GM20000 (cell line): Measurements from ENCODE around the gene TSPAN4.

Source experiments
- DNase-seq: peaks from one replicate; pipeline ENCODE4 v3.0.0; 2012; ENCODE audit warnings: low spot score
- CTCF ChIP-seq: IDR thresholded peaks from 2 replicates; pipeline ENCODE4 v1.5.1; 2012; ENCODE audit warnings: mild to moderate bottlenecking, control low read depth; ENCODE audit errors: extremely low read depth, missing control alignments

The TSPAN4 gene

GRCh38 chr11:883527-883926, 40.9 kb downstream of the TSPAN4 start:
- DNase-seq, result no peak
- TF ChIP-seq CTCF, result no peak

- no peak for TF ChIP-seq CTCF
- DNase-seq, result no peak
Measured at GRCh38 chr11:884578-885070, 42.0 kb downstream of the TSPAN4 start.

- no peak for DNase-seq
- TF ChIP-seq CTCF, result no peak
Measured at GRCh38 chr11:886568-886967, 43.9 kb downstream of the TSPAN4 start.

DNA sequence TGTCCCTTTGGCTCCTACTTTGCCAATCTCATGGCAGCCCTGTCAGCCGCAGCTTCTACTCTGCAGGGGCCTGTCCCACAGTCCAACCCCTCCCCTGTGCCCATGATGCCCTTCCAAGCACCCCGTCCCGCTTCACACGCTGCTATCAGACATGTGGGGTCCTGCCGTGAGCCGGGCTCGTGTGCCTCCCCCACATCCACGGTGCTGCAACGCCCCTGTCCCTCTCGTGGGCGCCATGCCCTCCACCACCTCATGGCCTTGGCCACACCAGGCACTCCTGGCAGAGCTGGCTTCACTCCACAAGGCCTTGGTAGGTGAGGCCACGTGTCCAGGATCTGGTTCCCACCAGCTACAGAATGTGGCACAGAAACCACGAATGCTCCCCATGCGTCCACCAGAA, 44.9 kb downstream of the TSPAN4 start:
- no peak for TF ChIP-seq CTCF
- DNase-seq, result no peak

GRCh38 chr11:888310-889212, 45.9 kb downstream of the TSPAN4 start:
- TF ChIP-seq CTCF, result no peak
- DNase-seq, result no peak

DNA sequence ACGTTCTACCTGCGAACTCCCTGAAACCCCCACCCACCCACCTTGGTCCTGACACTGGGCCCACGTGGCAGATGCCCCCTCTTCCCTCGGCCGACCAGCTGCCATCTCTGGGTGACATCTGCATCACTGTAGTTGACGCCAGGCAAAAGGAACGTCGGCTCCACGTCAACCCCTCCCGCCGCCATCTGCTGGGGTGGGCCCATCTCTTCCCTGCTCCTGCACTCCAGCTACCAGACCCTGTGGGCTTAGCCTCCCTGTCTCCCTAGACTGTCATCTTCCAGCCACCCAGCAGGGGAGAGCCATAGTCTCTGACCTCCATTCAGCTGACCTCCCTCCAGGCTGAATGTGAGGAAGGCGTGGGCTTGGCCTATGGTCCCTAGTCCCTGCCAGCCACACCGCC, 46.6 kb downstream of the TSPAN4 start:
- DNase-seq, result no peak
- TF ChIP-seq CTCF, result no peak

GRCh38 chr11:889687-890475, 47.2 kb downstream of the TSPAN4 start:
- TF ChIP-seq CTCF, result no peak
- DNase-seq, result no peak
